ENCODE data around the gene GNG3.

GRCh38 chr11:62752177-62752785 lies 44.8 kb downstream of the GNG3 start:
- TF ChIP-seq CTCF (IDR thresholded peaks at IDR 0.05; ENCODE audit: insufficient read depth, low read length, poor library complexity, severe bottlenecking), result no peak
- TF ChIP-seq EZH2phosphoT487 (conservative IDR thresholded peaks at IDR 0.05; ENCODE audit: low read length), result no peak

Measured in SU-DHL-6 (cell line).